Measurements from ENCODE around the gene DALRD3.

DALRD3 gene

DNA sequence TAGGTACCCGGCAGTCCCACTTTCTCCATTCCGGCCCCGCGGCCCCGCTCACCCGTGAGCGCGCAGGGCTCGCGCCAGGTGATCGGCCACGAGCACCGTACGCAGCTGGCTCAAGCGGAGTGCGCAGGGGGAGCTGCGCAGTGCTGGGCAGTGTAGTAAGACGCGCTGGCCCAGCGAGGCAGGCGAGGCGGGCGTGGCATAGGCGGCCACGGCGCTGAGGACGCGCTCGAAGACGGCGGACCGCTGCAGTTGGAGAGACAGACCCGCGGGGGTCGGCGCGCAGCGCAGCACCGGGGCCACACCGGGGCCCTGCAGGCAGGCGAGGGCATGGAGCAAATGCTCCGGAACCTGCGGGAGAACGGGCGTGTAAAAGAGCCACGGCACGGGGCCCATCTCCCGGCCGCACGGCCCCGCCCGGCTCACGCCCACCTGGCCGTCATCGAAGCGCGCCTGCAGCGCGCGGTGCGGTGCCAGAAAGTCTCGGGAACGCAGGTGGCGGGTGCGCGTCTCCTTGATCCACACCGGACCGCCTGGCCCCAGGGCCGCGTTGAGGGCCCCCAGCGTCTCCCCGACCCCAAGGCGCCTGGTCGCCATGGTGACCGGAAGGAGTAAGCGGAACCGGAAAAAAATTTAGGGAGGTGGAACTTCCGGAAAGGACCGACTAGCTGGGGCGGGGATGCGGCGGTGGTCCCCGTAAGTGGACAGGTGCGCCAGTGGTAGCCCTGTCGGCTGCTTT lies at the start of gene DALRD3 (continued):
- TF ChIP-seq ZNF366 (tag by site-specific recombination; conservative IDR thresholded peaks at IDR 0.05) (no peak), ZFP69B (tag by site-specific recombination; IDR thresholded peaks at IDR 0.05) (peak; percentile 75), ZNF155 (tag by site-specific recombination; IDR thresholded peaks at IDR 0.05) (no peak), ZNF514 (tag by site-specific recombination; IDR thresholded peaks at IDR 0.05) (no peak), ZNF132 (tag by site-specific recombination; IDR thresholded peaks at IDR 0.05; ENCODE audit: borderline replicate concordance) (no peak), ZNF768 (tag by site-specific recombination; IDR thresholded peaks at IDR 0.05) (no peak), ZNF664 (tag by site-specific recombination; IDR thresholded peaks at IDR 0.05) (no peak), ZNF133 (tag by site-specific recombination; IDR thresholded peaks at IDR 0.05) (no peak; the same call in 1 of the 2 replicates), ZNF585B (tag by site-specific recombination; IDR thresholded peaks at IDR 0.05) (no peak), REPIN1 (tag by site-specific recombination; IDR thresholded peaks at IDR 0.05; ENCODE audit: low read depth) (no peak), BCL11B (tag by site-specific recombination; IDR thresholded peaks at IDR 0.05; ENCODE audit: low read depth) (0 out of 2 replicates have a peak, but pooled peaks have one; percentile 59)
- TF ChIP-seq, protein P1, sequence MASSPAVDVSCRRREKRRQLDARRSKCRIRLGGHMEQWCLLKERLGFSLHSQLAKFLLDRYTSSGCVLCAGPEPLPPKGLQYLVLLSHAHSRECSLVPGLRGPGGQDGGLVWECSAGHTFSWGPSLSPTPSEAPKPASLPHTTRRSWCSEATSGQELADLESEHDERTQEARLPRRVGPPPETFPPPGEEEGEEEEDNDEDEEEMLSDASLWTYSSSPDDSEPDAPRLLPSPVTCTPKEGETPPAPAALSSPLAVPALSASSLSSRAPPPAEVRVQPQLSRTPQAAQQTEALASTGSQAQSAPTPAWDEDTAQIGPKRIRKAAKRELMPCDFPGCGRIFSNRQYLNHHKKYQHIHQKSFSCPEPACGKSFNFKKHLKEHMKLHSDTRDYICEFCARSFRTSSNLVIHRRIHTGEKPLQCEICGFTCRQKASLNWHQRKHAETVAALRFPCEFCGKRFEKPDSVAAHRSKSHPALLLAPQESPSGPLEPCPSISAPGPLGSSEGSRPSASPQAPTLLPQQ (tag by site-specific recombination; IDR thresholded peaks at IDR 0.05) = peak; percentile 85; the same call in 1 of the 2 replicates

DNA sequence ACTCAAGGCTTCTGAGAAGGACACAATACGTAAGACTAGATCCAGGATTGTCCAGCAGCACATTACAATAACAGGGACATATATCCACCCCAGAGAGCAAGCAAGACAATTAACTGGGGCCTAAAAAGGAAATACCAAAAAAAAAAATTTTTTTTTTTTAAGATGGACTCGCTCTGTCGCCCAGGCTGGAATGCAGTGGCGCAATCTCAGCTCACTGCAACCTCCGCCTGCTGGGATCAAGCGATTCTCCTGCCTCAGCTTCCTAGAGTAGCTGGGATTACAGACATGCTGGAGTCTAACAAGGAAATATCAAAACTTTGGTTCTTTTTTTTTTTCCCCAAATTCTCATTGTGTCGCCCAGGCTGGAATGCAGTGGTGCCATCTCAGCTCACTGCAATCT lies 39.6 kb upstream of the DALRD3 start:
- Histone ChIP-seq H3K27ac (ENCODE audit: extremely low read depth, low read depth, low read length) (no peak overlapping the region), H3K9me3 (ENCODE audit: control insufficient read depth, insufficient read depth, low read depth, low read length) (no peaks in the 10 kb centered on the region), H3K4me1 (ENCODE audit: control insufficient read depth, insufficient read depth, low read length) (no peaks in the 10 kb centered on the region), H3K4me3 (ENCODE audit: low read depth, low read length) (no peak overlapping the region), H3K36me3 (ENCODE audit: control insufficient read depth in 2 of 2, insufficient read depth in 1 of 2, low read length in 2 of 2) (peaks cover 4 to 76% of the 10 kb centered on the region in 2 experiments; a peak in 2 of 3 replicates)
- CTCF ChIA-PET = no interaction called here
- POLR2A ChIA-PET = no interaction called here
- no peak for TF ChIP-seq ZNF660 (tag by site-specific recombination; IDR thresholded peaks at IDR 0.05)
- no peak for TF ChIP-seq ZBTB48 (tag by site-specific recombination; IDR thresholded peaks at IDR 0.05)
- no peak for TF ChIP-seq SP3 (tag by site-specific recombination; IDR thresholded peaks at IDR 0.05)
- TF ChIP-seq ZNF37A (tag by site-specific recombination; IDR thresholded peaks at IDR 0.05) = no peak
- no peak for TF ChIP-seq ZNF335 (tag by site-specific recombination; conservative IDR thresholded peaks at IDR 0.05)
- no peak for TF ChIP-seq ZNF621 (tag by site-specific recombination; IDR thresholded peaks at IDR 0.05)
- no peak for TF ChIP-seq SETDB1 (IDR thresholded peaks at IDR 0.05; ENCODE audit: insufficient read length, low read length)
- no peak for TF ChIP-seq FEZF1 (tag by site-specific recombination; IDR thresholded peaks at IDR 0.05)
- TF ChIP-seq ZNF596 (tag by site-specific recombination; IDR thresholded peaks at IDR 0.05) = no peak
- TF ChIP-seq ZNF843 (tag by site-specific recombination; IDR thresholded peaks at IDR 0.05) = no peak
- no peak for TF ChIP-seq ZFP41 (tag by site-specific recombination; IDR thresholded peaks at IDR 0.05; ENCODE audit: borderline replicate concordance)
- no peak for TF ChIP-seq ZNF514 (tag by site-specific recombination; IDR thresholded peaks at IDR 0.05)

DNA sequence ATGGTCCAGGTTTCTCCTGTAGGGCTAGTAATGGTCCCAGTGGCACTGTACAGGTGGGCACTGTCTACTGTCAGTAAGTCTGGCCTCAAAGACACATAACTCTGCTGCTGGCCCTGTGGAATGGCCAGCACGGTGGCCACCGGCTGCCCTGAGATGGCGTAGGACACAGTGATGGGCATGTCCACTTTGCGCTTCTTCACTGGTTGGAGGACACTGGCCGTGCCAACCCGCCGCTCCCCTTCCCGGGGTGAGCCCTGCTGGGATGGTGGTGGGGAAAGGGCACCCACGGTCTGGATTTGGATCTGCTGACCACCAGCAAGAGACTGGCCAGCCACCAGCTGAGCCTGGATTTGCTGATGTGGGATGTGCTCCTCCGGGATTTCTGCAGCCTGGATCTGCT lies 38.9 kb upstream of the DALRD3 start:
- H3K36me3 ChIP-seq (ENCODE audit: control insufficient read depth in 2 of 2, insufficient read depth in 1 of 2, low read length in 2 of 2) = peaks cover 4 to 75% of the 10 kb centered on the region in 2 experiments; a peak in 2 of 3 replicates
- no peaks in the 10 kb centered on the region for H3K4me1 ChIP-seq (ENCODE audit: control insufficient read depth, insufficient read depth, low read length)
- POLR2A ChIA-PET = no interaction called here
- H3K9me3 ChIP-seq (ENCODE audit: control insufficient read depth, insufficient read depth, low read depth, low read length) = no peaks in the 10 kb centered on the region
- no peak overlapping the region for H3K4me3 ChIP-seq (ENCODE audit: low read depth, low read length)
- CTCF ChIA-PET = no interaction called here
- no peak overlapping the region for H3K27ac ChIP-seq (ENCODE audit: extremely low read depth, low read depth, low read length)
- TF ChIP-seq, protein P2, sequence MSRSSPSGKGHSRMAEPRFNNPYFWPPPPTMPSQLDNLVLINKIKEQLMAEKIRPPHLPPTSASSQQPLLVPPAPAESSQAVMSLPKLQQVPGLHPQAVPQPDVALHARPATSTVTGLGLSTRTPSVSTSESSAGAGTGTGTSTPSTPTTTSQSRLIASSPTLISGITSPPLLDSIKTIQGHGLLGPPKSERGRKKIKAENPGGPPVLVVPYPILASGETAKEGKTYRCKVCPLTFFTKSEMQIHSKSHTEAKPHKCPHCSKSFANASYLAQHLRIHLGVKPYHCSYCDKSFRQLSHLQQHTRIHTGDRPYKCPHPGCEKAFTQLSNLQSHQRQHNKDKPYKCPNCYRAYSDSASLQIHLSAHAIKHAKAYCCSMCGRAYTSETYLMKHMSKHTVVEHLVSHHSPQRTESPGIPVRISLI (tag by site-specific recombination; IDR thresholded peaks at IDR 0.05) = no peak
- TF ChIP-seq, protein P3, sequence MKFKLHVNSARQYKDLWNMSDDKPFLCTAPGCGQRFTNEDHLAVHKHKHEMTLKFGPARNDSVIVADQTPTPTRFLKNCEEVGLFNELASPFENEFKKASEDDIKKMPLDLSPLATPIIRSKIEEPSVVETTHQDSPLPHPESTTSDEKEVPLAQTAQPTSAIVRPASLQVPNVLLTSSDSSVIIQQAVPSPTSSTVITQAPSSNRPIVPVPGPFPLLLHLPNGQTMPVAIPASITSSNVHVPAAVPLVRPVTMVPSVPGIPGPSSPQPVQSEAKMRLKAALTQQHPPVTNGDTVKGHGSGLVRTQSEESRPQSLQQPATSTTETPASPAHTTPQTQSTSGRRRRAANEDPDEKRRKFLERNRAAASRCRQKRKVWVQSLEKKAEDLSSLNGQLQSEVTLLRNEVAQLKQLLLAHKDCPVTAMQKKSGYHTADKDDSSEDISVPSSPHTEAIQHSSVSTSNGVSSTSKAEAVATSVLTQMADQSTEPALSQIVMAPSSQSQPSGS (tag by site-specific recombination; IDR thresholded peaks at IDR 0.05; ENCODE audit: low read depth) = no peak
- TF ChIP-seq KLF8 (tag by site-specific recombination; IDR thresholded peaks at IDR 0.05) (no peak), BCL11B (tag by site-specific recombination; IDR thresholded peaks at IDR 0.05; ENCODE audit: low read depth) (no peak), ZNF2 (tag by site-specific recombination; IDR thresholded peaks at IDR 0.05) (no peak), SP3 (tag by site-specific recombination; IDR thresholded peaks at IDR 0.05) (no peak), ZNF19 (tag by site-specific recombination; IDR thresholded peaks at IDR 0.05; ENCODE audit: low read depth) (no peak)
- TF ChIP-seq, protein P4, sequence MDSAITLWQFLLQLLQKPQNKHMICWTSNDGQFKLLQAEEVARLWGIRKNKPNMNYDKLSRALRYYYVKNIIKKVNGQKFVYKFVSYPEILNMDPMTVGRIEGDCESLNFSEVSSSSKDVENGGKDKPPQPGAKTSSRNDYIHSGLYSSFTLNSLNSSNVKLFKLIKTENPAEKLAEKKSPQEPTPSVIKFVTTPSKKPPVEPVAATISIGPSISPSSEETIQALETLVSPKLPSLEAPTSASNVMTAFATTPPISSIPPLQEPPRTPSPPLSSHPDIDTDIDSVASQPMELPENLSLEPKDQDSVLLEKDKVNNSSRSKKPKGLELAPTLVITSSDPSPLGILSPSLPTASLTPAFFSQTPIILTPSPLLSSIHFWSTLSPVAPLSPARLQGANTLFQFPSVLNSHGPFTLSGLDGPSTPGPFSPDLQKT (IDR thresholded peaks at IDR 0.05; ENCODE audit: borderline replicate concordance, low read depth, low read length) = no peak

Measured in HEK293 (cell line).